GM12891 (cell line): ENCODE results near the gene GABRG1. TPM values are rescaled to one million over a fixed set of nuclear protein-coding genes. Genes with fewer than 3 reads are reported as not detected.

ENCODE experiments used
- DNase-seq: peaks from one replicate; pipeline ENCODE4 v3.0.0; 2011; ENCODE audit warnings: low spot score; ENCODE audit not compliant: insufficient read length
- FAIRE-seq: peaks from 2 replicates; lab custom pipeline; 2011; peaks lifted over from hg19 to GRCh38; lab: Jason Lieb, UNC
- PAX5 ChIP-seq: IDR thresholded peaks from 2 replicates; pipeline ENCODE4 v1.6.1; 2011; ENCODE audit warnings: low read length, moderate library complexity, mild to moderate bottlenecking; ENCODE audit not compliant: insufficient read depth, severe bottlenecking
- POLR2A ChIP-seq: IDR thresholded peaks from 2 replicates; pipeline ENCODE4 v1.6.1; 2011; ENCODE audit warnings: low read depth, low read length, control low read depth
- POLR2AphosphoS5 ChIP-seq: IDR thresholded peaks from 2 replicates; pipeline ENCODE4 v1.6.1; 2011; ENCODE audit warnings: low read depth, low read length, control low read depth
- POU2F2 ChIP-seq: IDR thresholded peaks from 2 replicates; pipeline ENCODE4 v1.6.1; 2011; ENCODE audit warnings: low read depth, mild to moderate bottlenecking, control low read depth, low read length, moderate library complexity
- SPI1 ChIP-seq: IDR thresholded peaks from 2 replicates; pipeline ENCODE4 v1.6.1; 2011; ENCODE audit warnings: low read depth, low read length, control low read depth
- TAF1 ChIP-seq: IDR thresholded peaks from 2 replicates; pipeline ENCODE4 v1.6.1; 2011; ENCODE audit warnings: low read depth, low read length, control low read depth
- polyA plus RNA-seq: library from polyadenylated mRNA; unstranded; fragments of >200 nt; gene quantifications from one replicate; pipeline ENCODE4 v1.2.1, GENCODE V29; 2012; ENCODE audit warnings: low read depth, missing spikeins, inconsistent platforms; ENCODE audit not compliant: missing spikeins

The GABRG1 gene
- polyA plus RNA-seq: not detected

DNA sequence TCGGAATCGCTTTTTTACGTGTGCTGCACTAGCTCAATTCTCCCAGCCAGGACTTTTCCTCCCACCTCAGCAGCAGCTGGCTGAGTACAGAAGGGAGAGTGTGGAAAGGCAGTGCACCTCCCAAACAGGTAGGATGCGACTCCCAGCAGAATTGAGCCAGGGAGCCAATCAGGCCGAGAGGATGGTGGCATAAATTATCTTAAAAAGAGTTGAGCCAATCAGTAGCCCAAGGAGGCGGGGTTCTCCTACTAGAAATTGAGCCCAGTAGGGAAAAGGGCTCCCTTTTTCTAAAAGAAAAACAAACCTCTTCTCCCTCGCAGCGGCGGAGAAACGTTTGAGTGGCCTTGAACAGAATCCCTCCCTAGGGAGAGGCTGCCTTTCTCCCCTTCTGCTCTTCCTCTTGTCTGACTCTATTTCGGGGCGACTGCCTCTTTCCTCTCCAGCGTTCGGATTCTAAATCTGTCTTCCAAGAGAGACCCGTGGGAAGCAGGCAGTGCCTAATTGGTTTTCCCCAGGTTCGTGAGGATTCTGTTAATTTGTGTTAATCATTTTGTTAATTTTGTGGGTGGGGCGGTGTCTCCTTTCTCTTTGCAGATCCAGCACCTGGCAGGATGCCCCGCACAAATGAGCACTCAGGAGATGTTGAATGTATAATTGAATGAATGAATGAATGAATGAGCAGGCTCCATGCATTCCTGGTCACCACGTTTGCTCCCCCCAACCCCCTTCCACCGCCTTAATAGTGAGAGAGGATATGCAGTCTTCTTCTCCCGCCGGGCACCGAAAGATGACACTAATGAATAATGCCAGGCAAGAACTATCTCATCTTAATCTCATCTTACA is at the start of gene GABRG1:
GABRG1 (minus strand) TSS at position 142 of the 843 bp plus-strand sequence; CDS start at position 1, 141 bp downstream.
- FAIRE-seq: no peak
- no peak for DNase-seq
- TF ChIP-seq PAX5: no peak
- no peak for TF ChIP-seq SPI1
- TF ChIP-seq POLR2AphosphoS5: no peak
- TF ChIP-seq TAF1: no peak
- TF ChIP-seq POLR2A: no peak
- no peak for TF ChIP-seq POU2F2

DNA sequence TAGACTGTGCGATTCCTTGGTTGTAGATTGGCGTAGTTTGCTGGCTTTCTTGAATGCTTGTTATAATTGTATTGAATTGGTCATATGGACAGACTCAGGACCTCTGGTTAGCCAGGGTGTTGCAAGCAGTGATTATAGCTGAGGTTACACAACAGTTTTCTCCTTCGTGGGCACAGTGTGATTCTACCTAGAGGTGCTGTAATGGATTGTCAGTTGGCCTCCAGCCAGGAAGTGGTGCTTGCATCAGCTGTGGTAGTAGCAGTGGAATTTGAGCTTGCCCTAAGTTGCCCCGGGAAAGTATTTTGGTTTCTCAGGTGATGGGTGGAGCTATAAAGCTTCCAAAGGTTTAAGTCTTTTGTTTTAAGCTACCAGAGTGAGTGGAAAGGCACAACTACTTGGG is 23.1 kb upstream of the GABRG1 start:
- FAIRE-seq (no peak), DNase-seq (no peak)
- no peak for TF ChIP-seq PAX5

DNA sequence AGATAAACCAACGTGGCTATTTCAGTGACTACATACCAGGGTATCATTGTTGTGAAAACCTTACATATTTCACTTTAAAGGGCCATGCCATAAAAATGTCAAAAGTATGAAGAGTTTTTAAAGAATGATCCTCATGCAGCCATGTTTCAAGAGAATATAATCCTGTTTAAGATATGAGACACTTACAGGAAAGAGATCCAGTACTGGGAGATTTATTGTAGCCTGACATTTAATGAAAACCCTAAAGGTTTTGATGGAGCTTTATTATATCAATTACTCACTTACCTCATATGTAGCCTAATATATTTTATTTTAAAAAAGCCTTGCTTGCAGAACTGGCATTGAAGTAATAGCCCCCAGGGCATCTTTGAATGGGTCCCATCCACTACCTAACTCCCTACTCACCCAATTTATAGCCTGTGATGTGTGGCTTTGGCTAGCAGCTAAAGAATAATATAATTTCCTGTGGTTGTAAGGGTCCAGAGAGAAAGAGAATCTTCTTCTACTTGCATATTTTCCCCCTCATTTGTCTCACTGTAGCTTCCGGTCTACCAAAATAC is 7.7 kb upstream of the GABRG1 start:
- FAIRE-seq: no peak
- no peak for DNase-seq
- TF ChIP-seq SPI1 (no peak), TAF1 (no peak), POLR2A (no peak), PAX5 (no peak), POU2F2 (no peak), POLR2AphosphoS5 (no peak)

DNA sequence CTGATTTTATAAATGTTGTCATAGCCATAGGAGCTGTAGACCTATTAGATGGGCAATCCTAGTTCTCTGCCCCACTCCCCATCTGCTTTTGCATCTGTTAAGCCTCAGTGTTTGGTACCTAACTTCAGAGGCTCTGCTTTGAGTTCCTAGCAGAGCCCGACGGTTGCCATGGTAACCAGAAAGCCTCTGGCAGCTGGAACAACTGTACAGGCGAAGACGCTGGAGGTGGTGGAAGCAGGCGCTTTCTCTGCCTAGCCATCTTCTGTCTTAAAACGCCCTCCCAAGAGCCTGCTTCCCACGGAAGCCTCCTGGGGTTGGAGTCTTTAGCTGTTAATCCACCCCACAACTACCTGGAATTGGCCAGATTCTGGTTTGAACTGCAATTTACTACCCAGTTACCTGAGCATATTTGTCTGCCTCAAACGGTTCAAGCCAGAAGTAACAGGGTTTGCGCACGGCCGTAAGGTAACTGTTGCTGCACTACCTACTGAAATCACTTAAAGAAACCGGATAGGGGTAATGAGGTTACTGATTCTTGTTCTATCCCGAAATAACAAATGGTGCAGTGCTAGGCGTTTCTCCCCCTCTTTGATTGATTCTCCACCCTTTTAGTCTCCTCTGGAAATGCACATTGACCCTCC is 1.0 kb upstream of the GABRG1 start:
- DNase-seq: no peak
- no peak for TF ChIP-seq POU2F2
- no peak for TF ChIP-seq SPI1
- no peak for TF ChIP-seq POLR2AphosphoS5
- TF ChIP-seq PAX5: no peak
- no peak for FAIRE-seq

DNA sequence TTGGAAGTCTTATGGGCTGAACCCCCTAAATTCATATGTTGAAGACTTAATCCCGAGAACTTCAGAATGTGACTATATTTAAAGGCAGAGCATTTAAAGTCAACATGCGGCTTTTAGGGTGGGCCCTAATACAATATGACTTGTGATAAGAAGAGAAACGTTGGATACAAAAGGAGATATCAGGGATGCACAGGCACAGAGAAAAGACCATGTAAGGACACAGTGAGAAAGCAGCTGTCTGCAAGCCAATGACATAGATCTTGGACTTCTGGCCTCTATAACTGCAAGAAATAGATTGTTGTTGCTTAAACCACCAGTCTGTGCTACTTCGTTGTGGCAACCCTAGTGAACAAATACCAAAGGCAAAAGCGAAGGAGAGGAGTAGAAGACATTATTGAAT is 42.2 kb downstream of the GABRG1 start:
- DNase-seq (no peak), FAIRE-seq (no peak)
- TF ChIP-seq PAX5 (no peak), POLR2AphosphoS5 (no peak), TAF1 (no peak)

DNA sequence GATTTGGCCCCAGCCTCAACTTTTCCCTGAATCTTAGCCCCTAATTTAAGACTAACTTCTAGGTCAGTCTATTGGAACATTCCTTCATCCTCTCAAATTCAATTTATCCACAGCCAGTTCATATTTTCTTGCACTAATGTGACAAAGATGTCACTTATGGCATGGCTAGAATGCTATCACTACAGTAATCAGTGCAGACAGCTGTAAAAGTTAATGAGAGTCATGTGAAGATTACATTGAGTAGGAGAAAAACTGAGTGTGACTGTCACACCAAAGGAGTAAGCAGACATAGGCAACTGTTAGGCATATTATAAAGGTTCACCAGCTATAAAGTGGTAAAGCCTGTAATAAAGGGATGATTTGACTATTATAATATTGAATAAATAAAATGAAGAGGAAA is 42.6 kb downstream of the GABRG1 start:
- DNase-seq: no peak
- no peak for TF ChIP-seq POLR2AphosphoS5
- no peak for TF ChIP-seq TAF1
- FAIRE-seq: no peak

DNA sequence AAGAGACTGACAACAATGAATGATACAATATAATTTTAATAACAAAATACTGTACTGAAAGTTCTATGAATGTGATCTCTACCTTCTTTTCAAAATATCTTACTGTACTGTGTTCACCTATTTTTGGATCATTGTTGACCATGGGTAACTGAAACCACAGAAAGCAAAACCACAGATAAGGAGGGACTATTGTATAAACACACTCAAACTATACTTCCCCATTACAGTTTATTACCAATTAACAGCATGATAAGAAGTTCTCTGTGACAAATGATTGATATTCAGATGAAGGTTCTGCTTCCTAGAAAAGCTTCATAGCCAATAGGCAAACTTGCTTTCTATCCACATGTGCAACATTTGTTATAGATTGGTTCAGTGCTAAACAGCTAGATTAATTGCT is 50.1 kb downstream of the GABRG1 start:
- no peak for TF ChIP-seq POU2F2
- no peak for TF ChIP-seq POLR2AphosphoS5
- TF ChIP-seq POLR2A: no peak
- TF ChIP-seq TAF1: no peak
- no peak for TF ChIP-seq SPI1
- TF ChIP-seq PAX5: no peak
- no peak for DNase-seq
- FAIRE-seq: no peak

DNA sequence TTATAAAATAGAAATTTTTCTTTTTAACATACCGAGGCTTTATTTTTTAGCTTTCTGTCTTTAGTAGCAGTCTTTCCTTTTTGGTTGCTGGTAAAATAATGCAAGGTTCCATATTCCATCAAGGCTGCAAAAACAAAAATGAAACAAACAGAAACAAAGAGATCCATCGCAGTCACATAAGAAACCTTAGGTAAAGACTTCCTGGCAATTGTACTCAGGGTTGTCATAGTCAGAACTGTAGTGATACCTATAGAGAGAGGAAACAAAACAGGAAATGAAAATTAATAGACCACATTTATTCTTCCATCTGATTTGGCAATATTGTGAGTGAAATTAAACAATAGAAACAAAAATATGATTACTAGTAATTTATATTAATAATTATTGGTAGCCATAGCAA is 72.5 kb downstream of the GABRG1 start:
- no peak for TF ChIP-seq POLR2A
- TF ChIP-seq POU2F2: no peak
- TF ChIP-seq SPI1: no peak
- TF ChIP-seq POLR2AphosphoS5: no peak
- no peak for TF ChIP-seq PAX5
- no peak for TF ChIP-seq TAF1
- FAIRE-seq (no peak), DNase-seq (no peak)

DNA sequence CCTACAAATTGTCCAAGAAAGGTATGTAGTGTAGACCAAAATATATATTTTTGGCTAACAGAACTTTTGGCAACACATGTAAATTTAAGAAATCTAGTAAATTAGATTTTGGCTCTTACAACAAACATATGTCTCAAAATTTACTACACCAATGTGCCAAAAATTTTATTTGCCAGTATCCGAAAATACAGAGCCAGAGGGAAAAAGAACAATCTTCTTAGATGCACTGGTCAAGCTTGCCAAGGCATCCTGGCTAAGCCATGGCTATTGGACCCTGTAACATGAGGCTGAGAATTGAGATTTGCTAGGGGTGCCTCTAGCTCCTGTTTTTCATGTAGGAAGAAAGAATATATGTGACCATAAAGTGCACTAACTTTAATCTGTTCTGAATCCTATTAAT is 91.8 kb downstream of the GABRG1 start:
- TF ChIP-seq SPI1 (no peak), POLR2A (no peak)
- no peak for DNase-seq
- FAIRE-seq: no peak

DNA sequence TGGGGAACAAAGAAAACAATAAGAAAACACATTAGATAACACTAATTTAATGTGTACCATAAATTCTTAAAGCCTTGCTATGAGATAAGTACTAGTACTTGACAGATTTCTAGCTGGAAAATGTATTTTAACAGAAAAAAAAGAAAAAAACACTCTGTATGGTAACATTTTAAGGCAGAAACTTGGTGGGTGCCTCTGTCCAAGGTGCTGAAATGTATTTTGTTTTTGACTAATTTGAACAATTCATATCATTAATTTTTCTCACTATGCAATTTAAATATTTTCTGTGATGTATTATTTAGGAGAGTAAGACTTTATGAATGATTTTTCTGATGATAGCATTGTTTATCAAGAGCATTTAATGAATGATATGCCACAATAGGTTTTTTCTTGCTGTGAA is 107.5 kb downstream of the GABRG1 start:
- FAIRE-seq: no peak
- TF ChIP-seq POLR2AphosphoS5 (no peak), POLR2A (no peak), SPI1 (no peak), PAX5 (no peak), POU2F2 (no peak), TAF1 (no peak)
- no peak for DNase-seq
